A549 (cell line): ENCODE results near the gene TPI1. TPM values are rescaled to one million over a fixed set of nuclear protein-coding genes. Genes with fewer than 3 reads are reported as not detected.

ENCODE experiments used
- ATAC-seq, 2 experiments: fragments of 200-7000 bp in 1 of 2; fragments of >200 bp in 1 of 2; cut with Nextera tagmentation in 1 of 2; cut with Tn5 transposase in 1 of 2; 3 replicates each; pipeline versions ENCODE4 v1.8.0 to v1.9.1; 2018 to 2020; ENCODE audit warnings: mild to moderate bottlenecking in 1 of 2, moderate library complexity in 1 of 2
- CTCF ChIA-PET: fragments of 300-600 bp; sonication (Branson Sonifier 250); formaldehyde crosslinking; extraction: SDS; loops from one replicate; lab custom pipeline; 2021; ENCODE audit warnings: antibody characterized with exemption, inconsistent platforms; lab: Yijun Ruan, JAX
- POLR2A ChIA-PET: fragments of 350-600 bp; formaldehyde crosslinking; extraction: SDS; loops from one replicate; lab custom pipeline; 2021; ENCODE audit warnings: antibody characterized with exemption, inconsistent platforms; lab: Yijun Ruan, JAX
- DNase-seq, 2 experiments: peaks; one replicate each; pipeline versions ENCODE4 v3.0.0 to v3.0.0-alpha.2; 2011 to 2016; ENCODE audit warnings: low read depth in 1 of 2, low spot score in 1 of 2
- FAIRE-seq: peaks from 2 replicates; lab custom pipeline; 2011; peaks lifted over from hg19 to GRCh38; lab: Jason Lieb, UNC
- H3K27ac ChIP-seq, 2 experiments: fragments of >200 bp; sonication (Bioruptor Twin); formaldehyde crosslinking; 3 replicates each; pipeline ENCODE4 v1.5.1; 2016 to 2017
- H3K4me1 ChIP-seq: fragments of >200 bp; sonication (Bioruptor Twin); formaldehyde crosslinking; 3 replicates; pipeline ENCODE4 v1.6.1; 2016
- H3K4me2 ChIP-seq: fragments of >200 bp; sonication (Bioruptor Twin); formaldehyde crosslinking; 3 replicates; pipeline ENCODE4 v1.6.1; 2016
- H3K4me3 ChIP-seq: fragments of >200 bp; sonication (Bioruptor Twin); formaldehyde crosslinking; 3 replicates; pipeline ENCODE4 v1.5.1; 2016
- H3K9me3 ChIP-seq: fragments of >200 bp; sonication (Bioruptor Twin); formaldehyde crosslinking; 3 replicates; pipeline ENCODE4 v1.6.1; 2016
- ATOH8 ChIP-seq: fragments of 250-450 bp; sonication (Bioruptor Pico); IDR thresholded peaks from 2 replicates; pipeline ENCODE4 v1.5.0; 2020; ENCODE audit warnings: low read depth, mild to moderate bottlenecking, moderate library complexity
- BCL3 ChIP-seq: fragments of >200 bp; sonication (Bioruptor Twin); formaldehyde crosslinking; IDR thresholded peaks from 3 replicates; pipeline ENCODE4 v1.6.1; 2016
- BHLHE40 ChIP-seq: IDR thresholded peaks from 2 replicates; pipeline ENCODE4 v1.6.1; 2012; ENCODE audit warnings: low read depth, low read length, inconsistent platforms
- CHD4 ChIP-seq: fragments of 200-600 bp; sonication (generic); IDR thresholded peaks from 2 replicates; pipeline ENCODE4 v1.6.1; 2016; ENCODE audit warnings: antibody characterized with exemption, mild to moderate bottlenecking, borderline replicate concordance
- E2F6 ChIP-seq: IDR thresholded peaks from 2 replicates; pipeline ENCODE4 v1.6.1; 2012; ENCODE audit warnings: low read depth, borderline replicate concordance
- EHF ChIP-seq: fragments of 250-450 bp; sonication (Bioruptor Pico); IDR thresholded peaks from 2 replicates; pipeline ENCODE4 v1.5.0; 2020; ENCODE audit warnings: mild to moderate bottlenecking
- EHMT2 ChIP-seq: fragments of 200-600 bp; sonication (generic); IDR thresholded peaks from 2 replicates; pipeline ENCODE4 v1.6.1; 2016; ENCODE audit warnings: antibody characterized with exemption, low read depth, mild to moderate bottlenecking, moderate library complexity
- EP300 ChIP-seq, 2 experiments: fragments of >200 bp; sonication (Bioruptor Twin); formaldehyde crosslinking; IDR thresholded peaks; 2 replicates in 1 of 2; 3 replicates in 1 of 2; pipeline ENCODE4 v1.6.1; 2016 to 2017
- FOSB ChIP-seq: fragments of 250-450 bp; sonication (Bioruptor Pico); IDR thresholded peaks from 2 replicates; pipeline ENCODE4 v1.5.0; 2020; ENCODE audit warnings: mild to moderate bottlenecking, moderate library complexity
- FOSL2 ChIP-seq, 2 experiments: fragments of 450-650 bp in 1 of 2; fragments of >200 bp in 1 of 2; sonication (Bioruptor Twin) in 1 of 2; formaldehyde crosslinking; IDR thresholded peaks; 2 replicates each; pipeline versions ENCODE4 v1.5.0 to v1.6.1; 2016 to 2020; ENCODE audit warnings: mild to moderate bottlenecking in 1 of 2, moderate library complexity in 1 of 2
- FOXS1 ChIP-seq: fragments of 250-450 bp; sonication (Bioruptor Pico); IDR thresholded peaks from 2 replicates; pipeline ENCODE4 v1.5.0; 2020; ENCODE audit warnings: mild to moderate bottlenecking, moderate library complexity
- GATA3 ChIP-seq: IDR thresholded peaks from 2 replicates; pipeline ENCODE4 v1.6.1; 2012; ENCODE audit warnings: borderline replicate concordance
- HEYL ChIP-seq: fragments of 250-450 bp; sonication (Bioruptor Pico); IDR thresholded peaks from 2 replicates; pipeline ENCODE4 v1.8.0; 2021; ENCODE audit warnings: mild to moderate bottlenecking, moderate library complexity
- HMGXB4 ChIP-seq: fragments of 250-450 bp; sonication (Bioruptor Pico); IDR thresholded peaks from 2 replicates; pipeline ENCODE4 v1.5.0; 2021; ENCODE audit warnings: mild to moderate bottlenecking, moderate library complexity, borderline replicate concordance
- HOXA7 ChIP-seq: fragments of 250-450 bp; sonication (Bioruptor Pico); IDR thresholded peaks from 2 replicates; pipeline ENCODE4 v1.5.0; 2020; ENCODE audit warnings: mild to moderate bottlenecking, moderate library complexity
- HOXB13 ChIP-seq: fragments of 250-450 bp; sonication (Bioruptor Pico); IDR thresholded peaks from 2 replicates; pipeline ENCODE4 v1.5.0; 2020; ENCODE audit warnings: low read depth, mild to moderate bottlenecking, moderate library complexity
- HOXB5 ChIP-seq: fragments of 250-450 bp; sonication (Bioruptor Pico); IDR thresholded peaks from 2 replicates; pipeline ENCODE4 v1.5.0; 2020; ENCODE audit warnings: mild to moderate bottlenecking, moderate library complexity
- JUN ChIP-seq, 2 experiments: fragments of >200 bp; sonication (Bioruptor Twin); formaldehyde crosslinking; IDR thresholded peaks; 2 replicates in 1 of 2; 3 replicates in 1 of 2; pipeline ENCODE4 v1.6.1; 2016 to 2017
- KDM5A ChIP-seq: fragments of 200-600 bp; sonication (generic); IDR thresholded peaks from 2 replicates; pipeline ENCODE4 v1.6.1; 2016; ENCODE audit warnings: antibody characterized with exemption, mild to moderate bottlenecking
- MAFK ChIP-seq: fragments of 450-650 bp; IDR thresholded peaks from 2 replicates; pipeline ENCODE4 v1.6.1; 2014; ENCODE audit not compliant: partially characterized antibody
- MAX ChIP-seq: IDR thresholded peaks from 2 replicates; pipeline ENCODE4 v1.6.1; 2012
- MAZ ChIP-seq: fragments of 150-350 bp; IDR thresholded peaks from 2 replicates; pipeline ENCODE4 v1.6.1; 2014; ENCODE audit warnings: antibody characterized with exemption, low read depth, low read length, borderline replicate concordance
- MYC ChIP-seq: IDR thresholded peaks from 2 replicates; pipeline ENCODE4 v1.6.1; 2012; ENCODE audit warnings: mild to moderate bottlenecking, inconsistent platforms, low read length, improper control_type of control experiment, borderline replicate concordance
- PHF8 ChIP-seq: fragments of 200-600 bp; sonication (generic); IDR thresholded peaks from 2 replicates; pipeline ENCODE4 v1.6.1; 2016; ENCODE audit warnings: low read depth, mild to moderate bottlenecking, antibody characterized with exemption, moderate library complexity, borderline replicate concordance
- POLR2A ChIP-seq: IDR thresholded peaks from 2 replicates; pipeline ENCODE4 v1.6.1; 2012; ENCODE audit warnings: mild to moderate bottlenecking, low read length
- POLR2AphosphoS2 ChIP-seq: conservative IDR thresholded peaks from 2 replicates; pipeline ENCODE4 v1.6.1; 2012; ENCODE audit warnings: low read length, improper control_type of control experiment, inconsistent platforms
- REST ChIP-seq: fragments of 200-600 bp; sonication (generic); IDR thresholded peaks from 2 replicates; pipeline ENCODE4 v1.6.1; 2016; ENCODE audit warnings: antibody characterized with exemption, mild to moderate bottlenecking, moderate library complexity
- TP53 ChIP-seq: fragments of 250-450 bp; sonication (Bioruptor Pico); IDR thresholded peaks from 2 replicates; pipeline ENCODE4 v1.5.0; 2021; ENCODE audit warnings: mild to moderate bottlenecking, moderate library complexity
- USF2 ChIP-seq: fragments of 450-650 bp; IDR thresholded peaks from 2 replicates; pipeline ENCODE4 v1.6.1; 2014; ENCODE audit warnings: antibody characterized with exemption
- ZFP36 ChIP-seq: fragments of 450-650 bp; IDR thresholded peaks from 2 replicates; pipeline ENCODE4 v1.6.1; 2014; ENCODE audit warnings: borderline replicate concordance; ENCODE audit not compliant: partially characterized antibody
- WGBS: methylation state at CpG from one replicate; pipeline ENCODE4 v1.1.6; 2017; ENCODE audit errors: missing lambda C conversion rate; 5-methylcytosine and 5-hydroxymethylcytosine counted together
- polyA plus RNA-seq, 4 experiments: library from polyadenylated mRNA; depleted of rRNA in 3 of 4; stranded (reverse); fragments of >200 nt; fragmentation: RNase III in 1 of 4; extraction: RNeasy Plus Mini Kit Qiagen cat#74134 plus additional on column Dnase treatment in 1 of 4; gene quantifications; 2 replicates in 3 of 4; 3 replicates in 1 of 4; pipeline ENCODE4 v1.2.3, GENCODE V29; 2011 to 2017

Gene TPI1
- polyA plus RNA-seq, 2 of the 4 experiments (the other 2 are of a cell fraction): 1,293 to 1,913 TPM

- Histone ChIP-seq H3K4me2 (peak within 1 kb of the TSS; percentile 99), H3K27ac (peak within 1 kb of the TSS; percentile 87 to 89), H3K4me3 (peak within 1 kb of the TSS; percentile 50), H3K4me1 (peaks cover 23% of the 10 kb centered on the region), H3K9me3 (no peaks in the 10 kb centered on the region)
- CTCF ChIA-PET: interaction anchor here (0.7 to 10.1 kb wide), 14 partner anchors 9 to 110 kb away, joined by 3 to 117 read pairs (median 6); partner anchors contain the start of genes C12orf57, MLF2, PTMS and RNU7-1
- POLR2A ChIA-PET: interaction anchor here (0.6 to 3.1 kb wide), 20 partner anchors 9 to 318 kb away, joined by 3 to 74 read pairs (median 10); partner anchors contain the start of genes C12orf57, COPS7A, GAPDH and GPR162
- DNase-seq (peak; percentile 99 to 100), ATAC-seq (peak; percentile 88 to 91), FAIRE-seq (peak; percentile 94)
- WGBS: 1% methylated on average over 51 of the region's 65 CpGs
- TF ChIP-seq EHF (0 out of 2 replicates have a peak, but pooled peaks have one; percentile 26), REST (no peak), CHD4 (no peak), EHMT2 (no peak), HOXA7 (no peak), HMGXB4 (CRISPR knock-in tag) (no peak), ATOH8 (CRISPR knock-in tag) (0 out of 2 replicates have a peak, but pooled peaks have one; percentile 37), POLR2A (peak; percentile 80), BHLHE40 (no peak), ZFP36 (no peak), HEYL (CRISPR knock-in tag) (no peak), MAZ (no peak), EP300 (IDR thresholded peaks at IDR 0.05) (no peak), E2F6 (no peak), TP53 (no peak), FOSL2 (IDR thresholded peaks at IDR 0.05) (no peak), FOSL2 (CRISPR knock-in tag; IDR thresholded peaks at IDR 0.05) (peak; percentile 41), MAX (peak; percentile 64), POLR2AphosphoS2 (no peak), MYC (0 out of 2 replicates have a peak, but pooled peaks have one; percentile 24), MAFK (no peak), HOXB5 (peak; percentile 82; the same call in 1 of the 2 replicates), BCL3 (0 out of 3 replicates have a peak, but pooled peaks have one; percentile 37), PHF8 (peak; percentile 87), FOSB (CRISPR knock-in tag) (no peak), KDM5A (no peak), GATA3 (no peak), HOXB13 (0 out of 2 replicates have a peak, but pooled peaks have one; percentile 62), USF2 (peak; percentile 81), JUN (IDR thresholded peaks at IDR 0.05) (peak; percentile 74 to 85; a peak in 4 of 5 replicates), FOXS1 (CRISPR knock-in tag) (peak; percentile 89)
These were observed 15.2 kb upstream of the TPI1 start, which contains the start of gene USP5 for GRCh38 chr12:6851921-6852650. USP5 (plus strand) TSS chr12:6852150; CDS start chr12:6852180, 30 bp downstream.
